Liver (tissue), 9 donors: ENCODE results near the gene TMEM117. TPM values are rescaled to one million over a fixed set of nuclear protein-coding genes. Genes with fewer than 3 reads are reported as not detected.

Experiments
- DNase-seq: peaks from one replicate; pipeline ENCODE4 v3.0.0-alpha.2; 2017; ENCODE audit warnings: low spot score
- H3K27ac ChIP-seq, 2 donors: one replicate each; pipeline ENCODE4 v1.7.0; 2013; ENCODE audit warnings: inconsistent platforms in 2 of 2, low read length in 2 of 2, control low read depth in 1 of 2, low read depth in 1 of 2, mild to moderate bottlenecking in 1 of 2
- H3K27me3 ChIP-seq, 4 donors: one replicate each; pipeline versions ENCODE4 v1.6.1 to v1.7.0; 2013; ENCODE audit warnings: low read length in 3 of 4, inconsistent platforms in 1 of 4, mild to moderate bottlenecking in 1 of 4, moderate library complexity in 1 of 4; ENCODE audit not compliant: control insufficient read depth in 4 of 4, insufficient read depth in 4 of 4
- H3K36me3 ChIP-seq, 4 donors: one replicate each; pipeline versions ENCODE4 v1.6.1 to v1.7.0; 2013; ENCODE audit warnings: low read length in 3 of 4, mild to moderate bottlenecking in 3 of 4, low read depth in 1 of 4, moderate library complexity in 1 of 4; ENCODE audit not compliant: control insufficient read depth in 4 of 4, insufficient read depth in 3 of 4
- H3K4me1 ChIP-seq, 4 donors: one replicate each; pipeline versions ENCODE4 v1.6.1 to v1.7.0; 2013; ENCODE audit warnings: low read length in 3 of 4, mild to moderate bottlenecking in 3 of 4, moderate library complexity in 1 of 4; ENCODE audit not compliant: control insufficient read depth in 4 of 4, insufficient read depth in 4 of 4
- H3K4me3 ChIP-seq, 3 donors: one replicate each; pipeline versions ENCODE4 v1.6.1 to v1.7.0; 2013; ENCODE audit warnings: low read length in 3 of 3, control low read depth in 1 of 3, low read depth in 1 of 3, mild to moderate bottlenecking in 1 of 3
- H3K9ac ChIP-seq, 2 donors: one replicate each; pipeline ENCODE4 v1.7.0; 2013; ENCODE audit warnings: low read length in 2 of 2, mild to moderate bottlenecking in 2 of 2, moderate library complexity in 2 of 2, control low read depth in 1 of 2, low read depth in 1 of 2
- H3K9me3 ChIP-seq, 4 donors: one replicate each; pipeline versions ENCODE4 v1.6.1 to v1.7.0; 2013; ENCODE audit warnings: low read length in 3 of 4; ENCODE audit not compliant: control insufficient read depth in 4 of 4
- EGR1 ChIP-seq, 2 donors: IDR thresholded peaks; 2 replicates each; pipeline ENCODE4 v1.6.1; 2016 to 2018; ENCODE audit warnings: antibody characterized with exemption in 2 of 2, low read depth in 2 of 2
- FOXA2 ChIP-seq: IDR thresholded peaks from 2 replicates; pipeline ENCODE4 v1.6.1; 2016; ENCODE audit warnings: antibody characterized with exemption
- GABPA ChIP-seq, 2 donors: IDR thresholded peaks in 1 of 2; conservative IDR thresholded peaks in 1 of 2; 2 replicates each; pipeline ENCODE4 v1.6.1; 2016; ENCODE audit warnings: antibody characterized with exemption in 2 of 2, mild to moderate bottlenecking in 1 of 2, moderate library complexity in 1 of 2
- HNF4A ChIP-seq, 2 donors: conservative IDR thresholded peaks; 2 replicates each; pipeline ENCODE4 v1.6.1; 2016; ENCODE audit warnings: antibody characterized with exemption in 2 of 2, mild to moderate bottlenecking in 2 of 2
- HNF4G ChIP-seq: IDR thresholded peaks from 2 replicates; pipeline ENCODE4 v1.6.1; 2016; ENCODE audit warnings: antibody characterized with exemption
- JUND ChIP-seq, 2 donors: IDR thresholded peaks; 2 replicates each; pipeline ENCODE4 v1.6.1; 2016; ENCODE audit warnings: antibody characterized with exemption in 2 of 2
- RAD21 ChIP-seq, 2 donors: IDR thresholded peaks; 2 replicates each; pipeline ENCODE4 v1.6.1; 2016; ENCODE audit warnings: antibody characterized with exemption in 2 of 2, mild to moderate bottlenecking in 2 of 2
- RXRA ChIP-seq, 2 donors: IDR thresholded peaks; 2 replicates each; pipeline ENCODE4 v1.6.1; 2017 to 2018; ENCODE audit warnings: antibody characterized with exemption in 2 of 2, mild to moderate bottlenecking in 1 of 2
- SP1 ChIP-seq: IDR thresholded peaks from 2 replicates; pipeline ENCODE4 v1.6.1; 2018; ENCODE audit warnings: antibody characterized with exemption, mild to moderate bottlenecking
- TAF1 ChIP-seq: conservative IDR thresholded peaks from 2 replicates; pipeline ENCODE4 v1.6.1; 2016; ENCODE audit warnings: antibody characterized with exemption, mild to moderate bottlenecking
- YY1 ChIP-seq: IDR thresholded peaks from 2 replicates; pipeline ENCODE4 v1.6.1; 2016; ENCODE audit warnings: antibody characterized with exemption, mild to moderate bottlenecking
- WGBS: extraction: QIAGEN DNeasy Blood & Tissue Kit; methylation state at CpG from one replicate; pipeline ENCODE4 v1.1.7; 2013; 5-methylcytosine and 5-hydroxymethylcytosine counted together
- polyA plus RNA-seq, 2 donors: library from polyadenylated mRNA; stranded (reverse) in 1 of 2; unstranded in 1 of 2; fragments of 200-250 nt in 1 of 2; fragments of >200 nt in 1 of 2; fragmentation: Nextera tagmentation in 1 of 2; extraction: Ambion mirVana in 1 of 2; gene quantifications; one replicate each; pipeline versions ENCODE4 v1.2.1 to v1.2.3, GENCODE V29; 2013 to 2015
- total RNA-seq, 2 donors: library from RNA; depleted of rRNA; stranded (reverse); fragments of >200 nt; gene quantifications; one replicate each; pipeline ENCODE4 v1.2.3, GENCODE V29; 2014
- TF ChIP-seq, protein P1 (sequence below): IDR thresholded peaks from 2 replicates; pipeline ENCODE4 v1.6.1; 2016; ENCODE audit warnings: antibody characterized with exemption, mild to moderate bottlenecking
- TF ChIP-seq, protein P2 (sequence below): IDR thresholded peaks from 2 replicates; pipeline ENCODE4 v1.6.1; 2016; ENCODE audit warnings: antibody characterized with exemption
- TF ChIP-seq, protein P3 (sequence below): fragments of 150-350 bp; IDR thresholded peaks from 2 replicates; pipeline ENCODE4 v1.5.1; 2017; ENCODE audit warnings: improper control_type of control experiment, low read depth, low read length; ENCODE audit not compliant: missing input control
- TF ChIP-seq, protein P4 (sequence below): IDR thresholded peaks from 2 replicates; pipeline ENCODE4 v1.6.1; 2016; ENCODE audit warnings: antibody characterized with exemption
- TF ChIP-seq, protein P5 (sequence below): IDR thresholded peaks from 2 replicates; pipeline ENCODE4 v1.6.1; 2016; ENCODE audit warnings: antibody characterized with exemption
- donor health status: healthy.
- donor health status: healthy.
- donor health status: healthy.
- donor health status: healthy.
- donor health status: healthy.

TMEM117 gene
- total and polyA plus RNA-seq, 4 donors = 2.0 to 5.9 (median 3.9) TPM

DNA sequence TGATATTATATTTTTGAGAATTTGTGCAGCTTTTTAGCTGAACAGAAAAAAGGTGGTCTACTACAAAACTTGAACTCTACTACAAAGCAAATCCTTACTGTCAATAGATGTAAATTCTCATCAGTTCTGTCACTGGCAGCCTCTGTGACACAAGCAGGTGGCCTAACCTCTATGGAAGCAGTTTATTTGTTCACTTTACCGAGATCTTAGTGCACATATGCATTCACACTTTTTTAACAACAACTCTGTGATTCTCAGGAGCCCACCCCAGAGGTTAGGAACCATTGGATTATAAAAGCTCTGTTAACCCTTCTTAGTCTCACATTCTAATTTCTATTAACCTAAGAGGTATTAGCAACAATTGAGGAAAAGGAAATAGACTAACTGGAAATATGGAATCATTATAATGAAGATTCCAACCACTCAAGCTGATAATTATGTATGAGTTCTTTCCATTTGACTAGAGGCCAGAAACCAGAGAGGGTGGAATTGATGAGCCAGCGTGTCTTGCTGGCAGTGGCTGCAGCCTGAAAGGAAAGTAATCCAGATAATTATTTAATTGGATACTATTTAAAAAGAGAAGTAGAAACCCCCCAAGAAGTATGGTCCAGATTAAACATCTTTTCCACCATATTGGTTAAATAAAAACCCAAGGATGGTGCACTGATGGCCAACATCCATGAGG is 451.1 kb downstream of the TMEM117 start:
- H3K36me3 ChIP-seq = no peaks in the 10 kb centered on the region
- WGBS = 89% methylated on average over 2 of the region's 2 CpGs

DNA sequence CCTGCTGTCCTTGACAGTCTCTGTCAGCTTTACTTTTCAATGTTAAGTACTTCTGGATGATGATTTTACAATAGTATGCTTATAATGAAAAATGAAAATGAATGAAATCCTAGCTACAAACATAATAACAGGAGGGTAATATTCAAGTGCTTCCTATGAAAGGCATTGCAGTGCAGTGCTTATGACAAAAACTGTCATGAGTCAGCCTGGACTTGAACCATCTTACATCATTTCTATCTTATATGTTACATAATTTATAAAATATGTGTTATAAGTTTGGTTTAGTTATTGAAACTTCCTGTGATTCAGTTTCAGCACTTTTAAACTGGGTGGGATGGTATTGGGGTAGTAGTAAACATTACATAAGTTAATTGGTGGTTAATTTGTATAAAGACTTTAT is 451.7 kb downstream of the TMEM117 start:
- TF ChIP-seq, protein P1, sequence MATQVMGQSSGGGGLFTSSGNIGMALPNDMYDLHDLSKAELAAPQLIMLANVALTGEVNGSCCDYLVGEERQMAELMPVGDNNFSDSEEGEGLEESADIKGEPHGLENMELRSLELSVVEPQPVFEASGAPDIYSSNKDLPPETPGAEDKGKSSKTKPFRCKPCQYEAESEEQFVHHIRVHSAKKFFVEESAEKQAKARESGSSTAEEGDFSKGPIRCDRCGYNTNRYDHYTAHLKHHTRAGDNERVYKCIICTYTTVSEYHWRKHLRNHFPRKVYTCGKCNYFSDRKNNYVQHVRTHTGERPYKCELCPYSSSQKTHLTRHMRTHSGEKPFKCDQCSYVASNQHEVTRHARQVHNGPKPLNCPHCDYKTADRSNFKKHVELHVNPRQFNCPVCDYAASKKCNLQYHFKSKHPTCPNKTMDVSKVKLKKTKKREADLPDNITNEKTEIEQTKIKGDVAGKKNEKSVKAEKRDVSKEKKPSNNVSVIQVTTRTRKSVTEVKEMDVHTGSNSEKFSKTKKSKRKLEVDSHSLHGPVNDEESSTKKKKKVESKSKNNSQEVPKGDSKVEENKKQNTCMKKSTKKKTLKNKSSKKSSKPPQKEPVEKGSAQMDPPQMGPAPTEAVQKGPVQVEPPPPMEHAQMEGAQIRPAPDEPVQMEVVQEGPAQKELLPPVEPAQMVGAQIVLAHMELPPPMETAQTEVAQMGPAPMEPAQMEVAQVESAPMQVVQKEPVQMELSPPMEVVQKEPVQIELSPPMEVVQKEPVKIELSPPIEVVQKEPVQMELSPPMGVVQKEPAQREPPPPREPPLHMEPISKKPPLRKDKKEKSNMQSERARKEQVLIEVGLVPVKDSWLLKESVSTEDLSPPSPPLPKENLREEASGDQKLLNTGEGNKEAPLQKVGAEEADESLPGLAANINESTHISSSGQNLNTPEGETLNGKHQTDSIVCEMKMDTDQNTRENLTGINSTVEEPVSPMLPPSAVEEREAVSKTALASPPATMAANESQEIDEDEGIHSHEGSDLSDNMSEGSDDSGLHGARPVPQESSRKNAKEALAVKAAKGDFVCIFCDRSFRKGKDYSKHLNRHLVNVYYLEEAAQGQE = no peak
- TF ChIP-seq RAD21 (IDR thresholded peaks at IDR 0.05) (no peak), GABPA (IDR thresholded peaks at IDR 0.05 in 1 of 2, conservative IDR thresholded peaks at IDR 0.05 in 1 of 2) (no peak), HNF4G (no peak), HNF4A (conservative IDR thresholded peaks at IDR 0.05) (no peak), JUND (IDR thresholded peaks at IDR 0.05) (no peak), TAF1 (no peak), YY1 (no peak), RXRA (IDR thresholded peaks at IDR 0.05) (no peak)
- TF ChIP-seq, protein P2, sequence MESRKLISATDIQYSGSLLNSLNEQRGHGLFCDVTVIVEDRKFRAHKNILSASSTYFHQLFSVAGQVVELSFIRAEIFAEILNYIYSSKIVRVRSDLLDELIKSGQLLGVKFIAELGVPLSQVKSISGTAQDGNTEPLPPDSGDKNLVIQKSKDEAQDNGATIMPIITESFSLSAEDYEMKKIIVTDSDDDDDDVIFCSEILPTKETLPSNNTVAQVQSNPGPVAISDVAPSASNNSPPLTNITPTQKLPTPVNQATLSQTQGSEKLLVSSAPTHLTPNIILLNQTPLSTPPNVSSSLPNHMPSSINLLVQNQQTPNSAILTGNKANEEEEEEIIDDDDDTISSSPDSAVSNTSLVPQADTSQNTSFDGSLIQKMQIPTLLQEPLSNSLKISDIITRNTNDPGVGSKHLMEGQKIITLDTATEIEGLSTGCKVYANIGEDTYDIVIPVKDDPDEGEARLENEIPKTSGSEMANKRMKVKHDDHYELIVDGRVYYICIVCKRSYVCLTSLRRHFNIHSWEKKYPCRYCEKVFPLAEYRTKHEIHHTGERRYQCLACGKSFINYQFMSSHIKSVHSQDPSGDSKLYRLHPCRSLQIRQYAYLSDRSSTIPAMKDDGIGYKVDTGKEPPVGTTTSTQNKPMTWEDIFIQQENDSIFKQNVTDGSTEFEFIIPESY = no peak
- TF ChIP-seq, protein P3, sequence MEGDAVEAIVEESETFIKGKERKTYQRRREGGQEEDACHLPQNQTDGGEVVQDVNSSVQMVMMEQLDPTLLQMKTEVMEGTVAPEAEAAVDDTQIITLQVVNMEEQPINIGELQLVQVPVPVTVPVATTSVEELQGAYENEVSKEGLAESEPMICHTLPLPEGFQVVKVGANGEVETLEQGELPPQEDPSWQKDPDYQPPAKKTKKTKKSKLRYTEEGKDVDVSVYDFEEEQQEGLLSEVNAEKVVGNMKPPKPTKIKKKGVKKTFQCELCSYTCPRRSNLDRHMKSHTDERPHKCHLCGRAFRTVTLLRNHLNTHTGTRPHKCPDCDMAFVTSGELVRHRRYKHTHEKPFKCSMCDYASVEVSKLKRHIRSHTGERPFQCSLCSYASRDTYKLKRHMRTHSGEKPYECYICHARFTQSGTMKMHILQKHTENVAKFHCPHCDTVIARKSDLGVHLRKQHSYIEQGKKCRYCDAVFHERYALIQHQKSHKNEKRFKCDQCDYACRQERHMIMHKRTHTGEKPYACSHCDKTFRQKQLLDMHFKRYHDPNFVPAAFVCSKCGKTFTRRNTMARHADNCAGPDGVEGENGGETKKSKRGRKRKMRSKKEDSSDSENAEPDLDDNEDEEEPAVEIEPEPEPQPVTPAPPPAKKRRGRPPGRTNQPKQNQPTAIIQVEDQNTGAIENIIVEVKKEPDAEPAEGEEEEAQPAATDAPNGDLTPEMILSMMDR = no peak
- TF ChIP-seq, protein P4, sequence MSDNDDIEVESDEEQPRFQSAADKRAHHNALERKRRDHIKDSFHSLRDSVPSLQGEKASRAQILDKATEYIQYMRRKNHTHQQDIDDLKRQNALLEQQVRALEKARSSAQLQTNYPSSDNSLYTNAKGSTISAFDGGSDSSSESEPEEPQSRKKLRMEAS = no peak
- DNase-seq = no peak
- Histone ChIP-seq H3K9me3 (peaks cover 0 to 3% (median 0%) of the 10 kb centered on the region in 4 donors), H3K36me3 (no peaks in the 10 kb centered on the region), H3K4me3 (no peak overlapping the region), H3K9ac (no peak overlapping the region), H3K27me3 (no peaks in the 10 kb centered on the region), H3K27ac (no peak overlapping the region), H3K4me1 (no peaks in the 10 kb centered on the region)

More for the DNA sequence above, 451.1 kb downstream of the TMEM117 start:
- H3K27ac ChIP-seq = no peak overlapping the region
- no peak for DNase-seq
- H3K4me3 ChIP-seq = no peak overlapping the region
- H3K4me1 ChIP-seq = no peaks in the 10 kb centered on the region
- H3K9ac ChIP-seq = no peak overlapping the region
- H3K27me3 ChIP-seq = no peaks in the 10 kb centered on the region
- H3K9me3 ChIP-seq = peaks cover 0 to 3% (median 0%) of the 10 kb centered on the region in 4 donors
- TF ChIP-seq, protein P4 = no peak
- TF ChIP-seq, protein P3 = no peak
- TF ChIP-seq, protein P5, sequence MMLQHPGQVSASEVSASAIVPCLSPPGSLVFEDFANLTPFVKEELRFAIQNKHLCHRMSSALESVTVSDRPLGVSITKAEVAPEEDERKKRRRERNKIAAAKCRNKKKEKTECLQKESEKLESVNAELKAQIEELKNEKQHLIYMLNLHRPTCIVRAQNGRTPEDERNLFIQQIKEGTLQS = no peak
- TF ChIP-seq FOXA2 (no peak), SP1 (no peak), HNF4G (no peak), YY1 (no peak), RAD21 (IDR thresholded peaks at IDR 0.05) (no peak), EGR1 (IDR thresholded peaks at IDR 0.05; ENCODE audit: low read depth in 2 of 2) (no peak), JUND (IDR thresholded peaks at IDR 0.05) (no peak), HNF4A (conservative IDR thresholded peaks at IDR 0.05) (no peak)
